ENCODE measurements around the gene TPPP3.
A peak's percentile ranks its signal among the peaks of the same experiment; 100 is the strongest.
"Not testable (repeated sequence)": the region's sequence is repeated elsewhere in the genome, so short reads cannot be mapped to it uniquely, and the experiment has no call there.

Gene TPPP3

GRCh38 chr16:67426950-67427349 lies 33.7 kb upstream of the TPPP3 start:
- DNase-seq (ENCODE audit: extremely low spot score, insufficient read length, low read depth) = no peak
- no peak for FAIRE-seq

GRCh38 chr16:67426022-67426421 lies 32.7 kb upstream of the TPPP3 start:
- FAIRE-seq = no peak
- no peak for DNase-seq (ENCODE audit: extremely low spot score, insufficient read length, low read depth)

- DNase-seq (ENCODE audit: extremely low spot score, insufficient read length, low read depth) (no peak), FAIRE-seq (no peak)
Measured at GRCh38 chr16:67425580-67425979, 32.3 kb upstream of the TPPP3 start.

GRCh38 chr16:67425061-67425460 lies 31.8 kb upstream of the TPPP3 start:
- DNase-seq (ENCODE audit: extremely low spot score, insufficient read length, low read depth) (no peak), FAIRE-seq (no peak)

- no peak for FAIRE-seq
- DNase-seq (ENCODE audit: extremely low spot score, insufficient read length, low read depth) = no peak
Measured at GRCh38 chr16:67424261-67424615, 30.9 kb upstream of the TPPP3 start.

- DNase-seq (ENCODE audit: extremely low spot score, insufficient read length, low read depth) (no peak), FAIRE-seq (no peak)
Measured at GRCh38 chr16:67423611-67424260, 30.4 kb upstream of the TPPP3 start.

- DNase-seq (ENCODE audit: extremely low spot score, insufficient read length, low read depth) = no peak
- no peak for FAIRE-seq
Measured at GRCh38 chr16:67423015-67423414, 29.7 kb upstream of the TPPP3 start.

- DNase-seq (ENCODE audit: extremely low spot score, insufficient read length, low read depth) (no peak), FAIRE-seq (no peak)
Measured at GRCh38 chr16:67421030-67421429, 27.7 kb upstream of the TPPP3 start.

GRCh38 chr16:67419931-67420330 lies 26.6 kb upstream of the TPPP3 start:
- FAIRE-seq (no peak), DNase-seq (ENCODE audit: extremely low spot score, insufficient read length, low read depth) (no peak)

- no peak for DNase-seq (ENCODE audit: extremely low spot score, insufficient read length, low read depth)
- FAIRE-seq = no peak
Measured at GRCh38 chr16:67419502-67419901, 26.2 kb upstream of the TPPP3 start.

- DNase-seq (ENCODE audit: extremely low spot score, insufficient read length, low read depth) (no peak), FAIRE-seq (no peak)
Measured at GRCh38 chr16:67417333-67418061, 24.2 kb upstream of the TPPP3 start.

- DNase-seq (ENCODE audit: extremely low spot score, insufficient read length, low read depth) = peak; percentile 75
- no peak for FAIRE-seq
Measured at GRCh38 chr16:67415872-67416793, 22.8 kb upstream of the TPPP3 start, which contains the start of gene ZDHHC1. ZDHHC1 (minus strand) TSS chr16:67416477; CDS start chr16:67407775, 8,702 bp downstream.

- FAIRE-seq; DNase-seq (ENCODE audit: extremely low spot score, insufficient read length, low read depth): not testable (repeated sequence)
Measured at GRCh38 chr16:67415421-67415820, 22.1 kb upstream of the TPPP3 start.

GRCh38 chr16:67413978-67414911 lies 20.9 kb upstream of the TPPP3 start:
- FAIRE-seq = no peak
- DNase-seq (ENCODE audit: extremely low spot score, insufficient read length, low read depth) = no peak

GRCh38 chr16:67412294-67412693 lies 19.0 kb upstream of the TPPP3 start:
- no peak for FAIRE-seq

GRCh38 chr16:67411339-67411738 lies 18.0 kb upstream of the TPPP3 start:
- FAIRE-seq = no peak
- no peak for DNase-seq (ENCODE audit: extremely low spot score, insufficient read length, low read depth)

More at GRCh38 chr16:67412294-67412693, 19.0 kb upstream of the TPPP3 start:
- DNase-seq (ENCODE audit: extremely low spot score, insufficient read length, low read depth) = no peak

- no peak for FAIRE-seq
Measured at GRCh38 chr16:67409631-67410030, 16.3 kb upstream of the TPPP3 start.

GRCh38 chr16:67407788-67408452 lies 14.6 kb upstream of the TPPP3 start:
- FAIRE-seq (no peak), DNase-seq (ENCODE audit: extremely low spot score, insufficient read length, low read depth) (no peak)

More at GRCh38 chr16:67409631-67410030, 16.3 kb upstream of the TPPP3 start:
- DNase-seq (ENCODE audit: extremely low spot score, insufficient read length, low read depth) = no peak

- no peak for FAIRE-seq
- DNase-seq (ENCODE audit: extremely low spot score, insufficient read length, low read depth) = no peak
Measured at GRCh38 chr16:67407176-67407787, 14.0 kb upstream of the TPPP3 start.

All from GM18507 (cell line).